Measurements from ENCODE around the gene OLFM1.

DNA sequence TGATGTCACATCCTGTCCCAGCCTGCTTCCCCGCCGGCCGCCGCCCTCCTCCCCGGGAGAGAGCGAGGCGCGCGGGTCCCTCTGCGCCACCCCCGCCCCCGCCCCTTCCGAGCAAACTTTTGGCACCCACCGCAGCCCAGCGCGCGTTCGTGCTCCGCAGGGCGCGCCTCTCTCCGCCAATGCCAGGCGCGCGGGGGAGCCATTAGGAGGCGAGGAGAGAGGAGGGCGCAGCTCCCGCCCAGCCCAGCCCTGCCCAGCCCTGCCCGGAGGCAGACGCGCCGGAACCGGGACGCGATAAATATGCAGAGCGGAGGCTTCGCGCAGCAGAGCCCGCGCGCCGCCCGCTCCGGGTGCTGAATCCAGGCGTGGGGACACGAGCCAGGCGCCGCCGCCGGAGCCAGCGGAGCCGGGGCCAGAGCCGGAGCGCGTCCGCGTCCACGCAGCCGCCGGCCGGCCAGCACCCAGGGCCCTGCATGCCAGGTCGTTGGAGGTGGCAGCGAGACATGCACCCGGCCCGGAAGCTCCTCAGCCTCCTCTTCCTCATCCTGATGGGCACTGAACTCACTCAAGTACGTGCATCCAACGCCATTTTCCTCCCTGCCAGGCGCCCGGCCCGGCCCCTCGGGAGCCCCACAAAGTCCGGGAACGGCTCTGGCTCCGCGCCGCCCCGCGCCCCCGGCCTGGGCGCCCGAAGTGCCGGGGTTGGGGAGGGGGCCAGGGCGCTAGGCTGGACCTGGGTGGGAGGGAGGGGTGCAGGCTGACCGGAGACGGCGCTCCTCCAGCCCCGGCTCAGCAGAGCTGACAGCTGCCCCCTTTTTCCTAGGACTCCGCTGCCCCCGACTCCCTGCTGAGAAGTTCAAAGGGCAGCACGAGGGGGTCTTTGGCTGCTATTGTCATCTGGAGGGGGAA, 12.0 kb upstream of the OLFM1 start:
- TF ChIP-seq, protein P1, sequence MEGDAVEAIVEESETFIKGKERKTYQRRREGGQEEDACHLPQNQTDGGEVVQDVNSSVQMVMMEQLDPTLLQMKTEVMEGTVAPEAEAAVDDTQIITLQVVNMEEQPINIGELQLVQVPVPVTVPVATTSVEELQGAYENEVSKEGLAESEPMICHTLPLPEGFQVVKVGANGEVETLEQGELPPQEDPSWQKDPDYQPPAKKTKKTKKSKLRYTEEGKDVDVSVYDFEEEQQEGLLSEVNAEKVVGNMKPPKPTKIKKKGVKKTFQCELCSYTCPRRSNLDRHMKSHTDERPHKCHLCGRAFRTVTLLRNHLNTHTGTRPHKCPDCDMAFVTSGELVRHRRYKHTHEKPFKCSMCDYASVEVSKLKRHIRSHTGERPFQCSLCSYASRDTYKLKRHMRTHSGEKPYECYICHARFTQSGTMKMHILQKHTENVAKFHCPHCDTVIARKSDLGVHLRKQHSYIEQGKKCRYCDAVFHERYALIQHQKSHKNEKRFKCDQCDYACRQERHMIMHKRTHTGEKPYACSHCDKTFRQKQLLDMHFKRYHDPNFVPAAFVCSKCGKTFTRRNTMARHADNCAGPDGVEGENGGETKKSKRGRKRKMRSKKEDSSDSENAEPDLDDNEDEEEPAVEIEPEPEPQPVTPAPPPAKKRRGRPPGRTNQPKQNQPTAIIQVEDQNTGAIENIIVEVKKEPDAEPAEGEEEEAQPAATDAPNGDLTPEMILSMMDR (IDR thresholded peaks at IDR 0.05) = no peak
- no peak for TF ChIP-seq EZH2 (IDR thresholded peaks at IDR 0.05; ENCODE audit: borderline replicate concordance, insufficient read depth, low read depth, low read length, poor library complexity, severe bottlenecking)
